Vagina (tissue), 2 donors: ENCODE data around the gene GAREM1. TPM values are rescaled to one million over a fixed set of nuclear protein-coding genes. Genes with fewer than 3 reads are reported as not detected.

Experiments
- DNase-seq, 2 donors: peaks; one replicate each; pipeline ENCODE4 v3.0.0-alpha.2; 2017; ENCODE audit errors: extremely low spot score in 2 of 2
- H3K27ac ChIP-seq: fragments of 200-600 bp; sonication (generic); one replicate; pipeline ENCODE4 v1.5.1; 2019
- H3K27me3 ChIP-seq: fragments of 200-600 bp; sonication (generic); one replicate; pipeline ENCODE4 v1.5.1; 2019
- H3K36me3 ChIP-seq, 2 donors: fragments of 200-600 bp; sonication (generic); one replicate each; pipeline ENCODE4 v1.5.1; 2017 to 2019
- H3K4me1 ChIP-seq: fragments of 200-600 bp; sonication (generic); one replicate; pipeline ENCODE4 v1.5.1; 2019
- H3K4me3 ChIP-seq, 2 donors: fragments of 200-600 bp; sonication (generic); 1 replicate in 1 of 2; 2 replicates in 1 of 2; pipeline ENCODE4 v1.5.1; 2016 to 2019
- H3K9me3 ChIP-seq: fragments of 200-600 bp; sonication (generic); one replicate; pipeline ENCODE4 v1.5.1; 2019
- CTCF ChIP-seq, 3 experiments: fragments of 450-650 bp in 2 of 3; fragments of 200-600 bp in 1 of 3; sonication (generic) in 1 of 3; IDR thresholded peaks; one replicate each; pipeline ENCODE4 v1.5.1; 2017 to 2019; ENCODE audit warnings: antibody characterized with exemption in 3 of 3, mild to moderate bottlenecking in 2 of 3, moderate library complexity in 2 of 3
- POLR2A ChIP-seq, 2 donors: fragments of 450-650 bp; IDR thresholded peaks; one replicate each; pipeline ENCODE4 v1.6.1; 2017; ENCODE audit warnings: antibody characterized with exemption in 2 of 2, mild to moderate bottlenecking in 2 of 2, moderate library complexity in 2 of 2
- POLR2AphosphoS5 ChIP-seq, 2 donors: sonication (generic); formaldehyde crosslinking; IDR thresholded peaks; one replicate each; pipeline ENCODE4 v1.9.0; 2017; ENCODE audit warnings: antibody characterized with exemption in 2 of 2, mild to moderate bottlenecking in 2 of 2, low read depth in 1 of 2; ENCODE audit not compliant: insufficient read depth in 1 of 2
- intact Hi-C: fragments of 100-400 bp; cut with DNase I; formaldehyde crosslinking; loops from one replicate; pipeline ENCODE4 v1.15.1; 2023
- total RNA-seq: library from RNA; depleted of rRNA; stranded (reverse); fragments of >200 nt; gene quantifications from one replicate; pipeline ENCODE4 v1.2.3, GENCODE V29; 2016

GAREM1 gene
- total RNA-seq, 1 donor from 2014 or later: 15.7 TPM

- no peak for DNase-seq
- no peak overlapping the region for H3K27ac ChIP-seq
- peaks cover 0 to 11% of the 10 kb centered on the region in 2 donors for H3K36me3 ChIP-seq
- H3K27me3 ChIP-seq: no peaks in the 10 kb centered on the region
- TF ChIP-seq POLR2AphosphoS5 (IDR thresholded peaks at IDR 0.05; ENCODE audit: insufficient read depth in 1 of 2, low read depth in 1 of 2) (no peak), CTCF (IDR thresholded peaks at IDR 0.05) (peak; percentile 25 to 48 (median 38))
- H3K9me3 ChIP-seq: no peaks in the 10 kb centered on the region
- H3K4me3 ChIP-seq: no peak overlapping the region
- H3K4me1 ChIP-seq: peaks cover 8% of the 10 kb centered on the region
- intact Hi-C loops: loop anchor here (10.0 kb wide), 1 partner anchor 185 kb away; the partner anchor contains the start of gene GAREM1
These were observed 181.1 kb downstream of the GAREM1 start for GRCh38 chr18:32289483-32290075.

- no peaks in the 10 kb centered on the region for H3K27me3 ChIP-seq
- H3K27ac ChIP-seq: no peak overlapping the region
- no peak for DNase-seq
- TF ChIP-seq CTCF (IDR thresholded peaks at IDR 0.05): no peak
- no peak for TF ChIP-seq POLR2A (IDR thresholded peaks at IDR 0.05)
- no peak for TF ChIP-seq POLR2AphosphoS5 (IDR thresholded peaks at IDR 0.05; ENCODE audit: insufficient read depth in 1 of 2, low read depth in 1 of 2)
- intact Hi-C loops: no loop called here
- H3K4me1 ChIP-seq: no peaks in the 10 kb centered on the region
- peaks cover 0 to 11% of the 10 kb centered on the region in 2 donors for H3K36me3 ChIP-seq
- H3K9me3 ChIP-seq: no peaks in the 10 kb centered on the region
- H3K4me3 ChIP-seq: no peak overlapping the region
These were observed 182.8 kb downstream of the GAREM1 start for GRCh38 chr18:32287873-32288272.

GRCh38 chr18:32287249-32287648, 183.4 kb downstream of the GAREM1 start:
- no peak for TF ChIP-seq POLR2AphosphoS5 (IDR thresholded peaks at IDR 0.05; ENCODE audit: insufficient read depth in 1 of 2, low read depth in 1 of 2)
- no peak for TF ChIP-seq CTCF (IDR thresholded peaks at IDR 0.05)
- no peak for TF ChIP-seq POLR2A (IDR thresholded peaks at IDR 0.05)
- DNase-seq: no peak
- intact Hi-C loops: no loop called here

GRCh38 chr18:32286749-32287148, 183.9 kb downstream of the GAREM1 start:
- no peaks in the 10 kb centered on the region for H3K27me3 ChIP-seq
- DNase-seq: no peak
- no peaks in the 10 kb centered on the region for H3K4me1 ChIP-seq
- no peak overlapping the region for H3K27ac ChIP-seq
- H3K36me3 ChIP-seq: peaks cover 0 to 11% of the 10 kb centered on the region in 2 donors
- H3K9me3 ChIP-seq: no peaks in the 10 kb centered on the region
- intact Hi-C loops: no loop called here
- no peak overlapping the region for H3K4me3 ChIP-seq
- TF ChIP-seq CTCF (IDR thresholded peaks at IDR 0.05): no peak

More at GRCh38 chr18:32287249-32287648, 183.4 kb downstream of the GAREM1 start:
- no peaks in the 10 kb centered on the region for H3K9me3 ChIP-seq
- H3K27me3 ChIP-seq: no peaks in the 10 kb centered on the region
- peaks cover 0 to 11% of the 10 kb centered on the region in 2 donors for H3K36me3 ChIP-seq
- H3K4me3 ChIP-seq: no peak overlapping the region
- no peaks in the 10 kb centered on the region for H3K4me1 ChIP-seq
- H3K27ac ChIP-seq: no peak overlapping the region

GRCh38 chr18:32284284-32284683, 186.4 kb downstream of the GAREM1 start:
- no peaks in the 10 kb centered on the region for H3K27me3 ChIP-seq
- H3K27ac ChIP-seq: peak overlapping the region; percentile 50
- H3K4me1 ChIP-seq: peaks cover 15% of the 10 kb centered on the region
- intact Hi-C loops: no loop called here
- H3K36me3 ChIP-seq: peaks cover 0 to 11% of the 10 kb centered on the region in 2 donors
- H3K4me3 ChIP-seq: no peak overlapping the region
- TF ChIP-seq POLR2A (IDR thresholded peaks at IDR 0.05) (no peak), POLR2AphosphoS5 (IDR thresholded peaks at IDR 0.05; ENCODE audit: insufficient read depth in 1 of 2, low read depth in 1 of 2) (no peak), CTCF (IDR thresholded peaks at IDR 0.05) (no peak)
- H3K9me3 ChIP-seq: no peaks in the 10 kb centered on the region
- DNase-seq: no peak
